H9 (cell line): ENCODE measurements around the gene MAPK8IP3. TPM values are rescaled to one million over a fixed set of nuclear protein-coding genes. Genes with fewer than 3 reads are reported as not detected.

Source experiments
- DNase-seq: peaks from one replicate; pipeline ENCODE4 v3.0.0-alpha.2; 2017
- H2AFZ ChIP-seq: one replicate; pipeline ENCODE4 v1.6.1; 2013; ENCODE audit warnings: mild to moderate bottlenecking, low read length, control low read depth, moderate library complexity
- H2AK5ac ChIP-seq: 2 replicates; pipeline ENCODE4 v1.6.1; 2013; ENCODE audit warnings: low read length, control low read depth, mixed read lengths; ENCODE audit not compliant: insufficient read length
- H2BK120ac ChIP-seq: one replicate; pipeline ENCODE4 v1.6.1; 2013; ENCODE audit warnings: low read depth, mild to moderate bottlenecking, low read length, control low read depth, inconsistent platforms; ENCODE audit not compliant: poor library complexity, severe bottlenecking
- H2BK12ac ChIP-seq: 2 replicates; pipeline ENCODE4 v1.6.1; 2013; ENCODE audit warnings: low read length, control low read depth, mixed read lengths, low read depth; ENCODE audit not compliant: insufficient read length
- H2BK15ac ChIP-seq: 2 replicates; pipeline ENCODE4 v1.6.1; 2013; ENCODE audit warnings: low read depth, low read length, control low read depth
- H2BK20ac ChIP-seq: one replicate; pipeline ENCODE4 v1.6.1; 2013; ENCODE audit warnings: low read depth, mild to moderate bottlenecking, low read length, control low read depth, inconsistent platforms; ENCODE audit not compliant: poor library complexity, severe bottlenecking
- H2BK5ac ChIP-seq: 2 replicates; pipeline ENCODE4 v1.6.1; 2013; ENCODE audit warnings: low read length, control low read depth, mixed read lengths; ENCODE audit not compliant: insufficient read length
- H3K14ac ChIP-seq: 2 replicates; pipeline ENCODE4 v1.6.1; 2013; ENCODE audit warnings: low read length, control low read depth; ENCODE audit not compliant: insufficient read depth
- H3K18ac ChIP-seq: 2 replicates; pipeline ENCODE4 v1.6.1; 2013; ENCODE audit warnings: low read depth, mild to moderate bottlenecking, mixed read lengths, low read length, control low read depth; ENCODE audit not compliant: insufficient read length
- H3K23ac ChIP-seq: 2 replicates; pipeline ENCODE4 v1.6.1; 2013; ENCODE audit warnings: low read length, control low read depth, mixed read lengths, low read depth; ENCODE audit not compliant: insufficient read length
- H3K23me2 ChIP-seq: 2 replicates; pipeline ENCODE4 v1.6.1; 2013; ENCODE audit warnings: low read depth, mild to moderate bottlenecking, mixed read lengths, low read length, control low read depth; ENCODE audit not compliant: insufficient read length, poor library complexity, severe bottlenecking
- H3K27ac ChIP-seq: 2 replicates; pipeline ENCODE4 v1.5.1; 2013; ENCODE audit warnings: low read length, control low read depth, mixed read lengths, low read depth; ENCODE audit not compliant: insufficient read length
- H3K27me3 ChIP-seq: 2 replicates; pipeline ENCODE4 v1.6.1; 2013; ENCODE audit warnings: low read length, control low read depth, inconsistent platforms; ENCODE audit not compliant: insufficient read depth
- H3K4ac ChIP-seq: 2 replicates; pipeline ENCODE4 v1.6.1; 2013; ENCODE audit warnings: low read depth, mild to moderate bottlenecking, control low read depth, inconsistent platforms, low read length, moderate library complexity
- H3K4me1 ChIP-seq: 2 replicates; pipeline ENCODE4 v1.6.1; 2013; ENCODE audit warnings: low read length, control low read depth, inconsistent platforms; ENCODE audit not compliant: insufficient read depth
- H3K4me2 ChIP-seq: 2 replicates; pipeline ENCODE4 v1.6.1; 2013; ENCODE audit warnings: low read length, control low read depth, mixed read lengths; ENCODE audit not compliant: insufficient read length, insufficient read depth
- H3K56ac ChIP-seq: 2 replicates; pipeline ENCODE4 v1.6.1; 2013; ENCODE audit warnings: low read depth, mild to moderate bottlenecking, mixed read lengths, low read length, control low read depth; ENCODE audit not compliant: insufficient read length
- H3K79me1 ChIP-seq: 2 replicates; pipeline ENCODE4 v1.6.1; 2013; ENCODE audit warnings: low read depth, mild to moderate bottlenecking, moderate library complexity, low read length, control low read depth, inconsistent platforms; ENCODE audit not compliant: insufficient read depth, poor library complexity, severe bottlenecking
- H3K79me2 ChIP-seq: 2 replicates; pipeline ENCODE4 v1.6.1; 2013; ENCODE audit warnings: low read length, control low read depth, inconsistent platforms; ENCODE audit not compliant: insufficient read depth
- H3K9ac ChIP-seq: 2 replicates; pipeline ENCODE4 v1.6.1; 2013; ENCODE audit warnings: low read length, control low read depth, mixed read lengths; ENCODE audit not compliant: insufficient read length; ENCODE audit errors: extremely low read depth
- H3K9me3 ChIP-seq: one replicate; pipeline ENCODE4 v1.6.1; 2013; ENCODE audit warnings: low read depth, low read length, inconsistent platforms; ENCODE audit not compliant: control insufficient read depth
- H3T11ph ChIP-seq: one replicate; pipeline ENCODE4 v1.6.1; 2013; ENCODE audit warnings: mild to moderate bottlenecking, low read length, control low read depth, inconsistent platforms
- H4K20me1 ChIP-seq: one replicate; pipeline ENCODE4 v1.6.1; 2013; ENCODE audit not compliant: control insufficient read depth, insufficient read length, insufficient read depth
- H4K5ac ChIP-seq: 2 replicates; pipeline ENCODE4 v1.6.1; 2013; ENCODE audit warnings: low read depth, mild to moderate bottlenecking, mixed read lengths, low read length, control low read depth; ENCODE audit not compliant: insufficient read length
- H4K8ac ChIP-seq: replicated peaks from 2 replicates; pipeline ENCODE4 v1.6.1; 2013; ENCODE audit warnings: low read length, control low read depth, mixed read lengths, low read depth; ENCODE audit not compliant: insufficient read length
- H4K91ac ChIP-seq: 2 replicates; pipeline ENCODE4 v1.6.1; 2013; ENCODE audit warnings: low read depth, mild to moderate bottlenecking, moderate library complexity, mixed read lengths, low read length, control low read depth; ENCODE audit not compliant: insufficient read length
- H3K27ac Mint-ChIP-seq, 3 experiments: 2 replicates in 2 of 3; 3 replicates in 1 of 3; pipeline ENCODE4 v1.8.0; 2020 to 2021; ENCODE audit warnings: mixed read lengths in 3 of 3, mild to moderate bottlenecking in 1 of 3, moderate library complexity in 1 of 3
- H3K27me3 Mint-ChIP-seq: 2 replicates; pipeline ENCODE4 v1.8.0; 2021; ENCODE audit warnings: low read depth, mild to moderate bottlenecking, moderate library complexity, mixed read lengths
- H3K36me3 Mint-ChIP-seq, 3 experiments: 2 replicates in 2 of 3; 3 replicates in 1 of 3; pipeline ENCODE4 v1.8.0; 2020 to 2021; ENCODE audit warnings: low read depth in 3 of 3, mixed read lengths in 3 of 3; ENCODE audit not compliant: insufficient read depth in 1 of 3
- H3K4me1 Mint-ChIP-seq, 2 experiments: 2 replicates each; pipeline ENCODE4 v1.8.0; 2020; ENCODE audit warnings: mixed read lengths in 2 of 2
- H3K4me3 Mint-ChIP-seq, 2 experiments: 2 replicates in 1 of 2; 3 replicates in 1 of 2; pipeline ENCODE4 v1.8.0; 2020 to 2021; ENCODE audit warnings: mild to moderate bottlenecking in 2 of 2, mixed read lengths in 2 of 2, moderate library complexity in 1 of 2
- H3K9me3 Mint-ChIP-seq, 2 experiments: 2 replicates in 1 of 2; 3 replicates in 1 of 2; pipeline ENCODE4 v1.8.0; 2020; ENCODE audit warnings: mild to moderate bottlenecking in 2 of 2, mixed read lengths in 2 of 2, moderate library complexity in 1 of 2
- CTCF ChIP-seq: fragments of 200-600 bp; sonication (generic); conservative IDR thresholded peaks from 3 replicates; pipeline ENCODE4 v1.8.0; 2021; ENCODE audit warnings: antibody characterized with exemption, mild to moderate bottlenecking
- WGBS: extraction: QIAGEN DNeasy Blood & Tissue Kit; methylation state at CpG from one replicate; pipeline ENCODE4 v1.1.7; 2013; ENCODE audit warnings: missing lambda C conversion rate, low lambda C conversion rate, mixed read lengths; ENCODE audit not compliant: insufficient read length; ENCODE audit errors: extremely low coverage; 5-methylcytosine and 5-hydroxymethylcytosine counted together
- total RNA-seq: library from RNA; stranded (reverse); gene quantifications from 2 replicates; pipeline ENCODE4 v1.2.1, GENCODE V29; 2021

Gene MAPK8IP3
- total RNA-seq, 1 experiment from 2014 or later, result 51.3 TPM

DNA sequence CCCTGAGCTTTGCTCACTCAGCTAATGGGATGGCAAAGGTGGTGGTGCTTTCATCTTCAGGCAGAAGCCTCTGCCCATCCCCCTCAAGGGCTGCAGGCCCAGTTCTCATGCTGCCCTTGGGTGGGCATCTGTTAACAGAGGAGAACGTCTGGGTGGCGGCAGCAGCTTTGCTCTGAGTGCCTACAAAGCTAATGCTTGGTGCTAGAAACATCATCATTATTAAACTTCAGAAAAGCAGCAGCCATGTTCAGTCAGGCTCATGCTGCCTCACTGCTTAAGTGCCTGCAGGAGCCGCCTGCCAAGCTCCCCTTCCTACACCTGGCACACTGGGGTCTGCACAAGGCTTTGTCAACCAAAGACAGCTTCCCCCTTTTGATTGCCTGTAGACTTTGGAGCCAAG, 5.7 kb upstream of the MAPK8IP3 start:
- Histone ChIP-seq H3K4me1 (peaks cover 3% of the 10 kb centered on the region), H4K5ac (no peak overlapping the region), H3K56ac (no peak overlapping the region), H3K79me1 (peaks cover 3% of the 10 kb centered on the region), H3K18ac (no peak overlapping the region), H3K4me2 (no peak overlapping the region), H2AK5ac (no peak overlapping the region), H3K27me3 (no peaks in the 10 kb centered on the region), H3K9me3 (no peaks in the 10 kb centered on the region), H3K9ac (no peak overlapping the region), H2BK20ac (no peak overlapping the region), H2BK5ac (no peak overlapping the region), H3K4ac (no peak overlapping the region), H4K20me1 (no peaks in the 10 kb centered on the region), H2AFZ (no peak overlapping the region), H4K8ac (no peak overlapping the region), H3T11ph (no peak overlapping the region), H3K23me2 (no peaks in the 10 kb centered on the region), H2BK120ac (no peak overlapping the region), H2BK15ac (no peak overlapping the region), H3K14ac (no peak overlapping the region), H4K91ac (no peak overlapping the region), H2BK12ac (no peak overlapping the region), H3K23ac (no peak overlapping the region), H3K79me2 (no peaks in the 10 kb centered on the region; the same call in none of the 2 replicates), H3K27ac (no peak overlapping the region)
- peaks cover 5 to 15% of the 10 kb centered on the region in 2 experiments; a peak in 2 of 4 replicates for H3K4me1 Mint-ChIP-seq
- no peaks in the 10 kb centered on the region; a peak in 1 of 5 replicates for H3K9me3 Mint-ChIP-seq
- no peak overlapping the region for H3K4me3 Mint-ChIP-seq
- DNase-seq, result no peak
- peaks cover 31 to 81% (median 68%) of the 10 kb centered on the region in 3 experiments; a peak in 6 of 7 replicates for H3K36me3 Mint-ChIP-seq
- no CpG with 5 or more reads among the region's 3 CpGs for WGBS
- H3K27ac Mint-ChIP-seq, result no peak overlapping the region
- TF ChIP-seq CTCF, result no peak
- 0 out of 2 replicates have a peak, but pooled peaks cover under 1% of the 10 kb centered on the region for H3K27me3 Mint-ChIP-seq
